GM10266 (cell line): ENCODE results near the gene ZNF562.

ENCODE experiments used
- DNase-seq: peaks from one replicate; pipeline ENCODE4 v3.0.0; 2012; ENCODE audit errors: extremely low spot score
- CTCF ChIP-seq: IDR thresholded peaks from 2 replicates; pipeline ENCODE4 v1.5.1; 2012; ENCODE audit warnings: mild to moderate bottlenecking, low read depth; ENCODE audit not compliant: control insufficient read depth, insufficient read depth; ENCODE audit errors: missing control alignments

Gene ZNF562

GRCh38 chr19:9641810-9642209, 33.1 kb downstream of the ZNF562 start:
- TF ChIP-seq CTCF, result no peak
- DNase-seq, result no peak

- no peak for DNase-seq
- no peak for TF ChIP-seq CTCF
Observed at GRCh38 chr19:9640956-9641355, 33.9 kb downstream of the ZNF562 start.

DNA sequence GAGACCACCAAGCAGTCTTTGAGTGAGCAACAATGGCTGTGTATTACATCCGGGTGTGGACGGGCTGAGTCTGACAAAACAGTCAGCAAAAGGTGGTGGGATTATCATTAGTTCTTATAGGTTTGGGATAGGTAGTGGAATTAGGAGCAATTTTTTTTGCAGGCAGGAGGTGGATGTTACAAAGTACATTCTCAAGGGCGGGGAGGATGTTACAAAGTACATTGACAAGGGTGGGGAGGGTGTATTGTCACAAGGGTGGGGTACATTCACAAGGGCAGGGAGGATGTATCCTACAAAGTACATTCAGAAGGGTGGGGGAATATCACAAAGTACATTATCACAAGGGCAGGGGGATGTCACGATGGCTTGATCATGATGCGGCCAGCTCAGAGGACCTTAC, 38.9 kb downstream of the ZNF562 start:
- TF ChIP-seq CTCF, result no peak
- DNase-seq, result no peak

GRCh38 chr19:9627856-9628255, 47.0 kb downstream of the ZNF562 start:
- DNase-seq, result no peak
- no peak for TF ChIP-seq CTCF

GRCh38 chr19:9622531-9622930, 52.4 kb downstream of the ZNF562 start:
- no peak for TF ChIP-seq CTCF
- DNase-seq, result no peak

DNA sequence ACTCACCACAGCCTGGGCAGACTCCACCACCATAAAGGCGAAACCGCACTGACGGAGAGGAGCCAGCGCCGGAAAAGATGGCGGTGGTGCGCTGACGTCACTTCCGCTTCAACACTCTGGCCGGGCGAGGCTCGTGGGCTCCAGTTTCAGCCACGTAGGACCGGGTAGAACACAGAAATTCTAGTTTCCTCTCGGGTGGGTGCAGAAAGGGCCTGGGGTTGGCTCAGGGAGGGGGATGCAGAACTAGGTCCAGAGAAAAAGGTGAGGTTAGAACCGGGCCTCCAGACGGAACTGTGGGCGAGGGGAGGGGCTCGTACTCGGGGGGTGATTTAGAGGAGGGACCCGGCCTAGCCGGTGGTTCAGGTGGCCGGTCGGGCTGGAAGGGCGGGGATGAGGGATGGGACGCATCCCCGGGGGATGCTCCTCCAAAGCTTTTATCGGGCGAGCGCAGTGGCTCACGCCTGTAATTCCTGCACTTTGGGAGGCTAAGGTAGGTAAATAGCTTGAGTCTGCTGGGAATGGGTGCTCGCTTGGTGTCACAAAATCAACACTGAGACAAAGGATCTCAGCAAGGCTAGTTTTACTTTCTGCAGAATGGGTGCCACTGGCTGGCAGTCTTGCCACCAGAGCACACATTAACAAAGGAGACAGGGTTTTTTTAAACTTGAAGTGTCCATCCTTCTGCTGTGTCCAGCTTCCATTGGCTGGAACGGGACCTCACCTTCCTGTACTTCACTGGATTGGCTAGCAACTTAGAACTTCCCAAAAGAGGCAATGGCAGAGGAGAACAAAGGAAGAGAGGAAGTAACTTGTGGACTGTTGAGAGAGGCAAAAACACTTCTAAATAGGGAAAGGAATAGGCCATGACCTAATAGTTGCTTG, 53.5 kb downstream of the ZNF562 start, which contains the start of gene ZNF561:
ZNF561 (minus strand) TSS at position 77 of the 882 bp plus-strand sequence. CDS start 1,776 bp downstream, outside the sequence.
- no peak for TF ChIP-seq CTCF

GRCh38 chr19:9620842-9621155, 54.1 kb downstream of the ZNF562 start:
- DNase-seq, result no peak
- no peak for TF ChIP-seq CTCF

More for the DNA sequence above, 53.5 kb downstream of the ZNF562 start, which contains the start of gene ZNF561:
- peak; percentile 74 for DNase-seq
